Amygdala (tissue), 56 donors: ENCODE measurements around the gene COX6B1.
"Not testable (repeated sequence)": the region's sequence is repeated elsewhere in the genome, so short reads cannot be mapped to it uniquely, and the experiment has no call there.

Source experiments
- DNase-seq, 56 donors: peaks; one replicate each; lab custom pipeline; 2025; lab: John Stamatoyannopoulos, UW

Gene COX6B1, protein sequence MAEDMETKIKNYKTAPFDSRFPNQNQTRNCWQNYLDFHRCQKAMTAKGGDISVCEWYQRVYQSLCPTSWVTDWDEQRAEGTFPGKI

DNA sequence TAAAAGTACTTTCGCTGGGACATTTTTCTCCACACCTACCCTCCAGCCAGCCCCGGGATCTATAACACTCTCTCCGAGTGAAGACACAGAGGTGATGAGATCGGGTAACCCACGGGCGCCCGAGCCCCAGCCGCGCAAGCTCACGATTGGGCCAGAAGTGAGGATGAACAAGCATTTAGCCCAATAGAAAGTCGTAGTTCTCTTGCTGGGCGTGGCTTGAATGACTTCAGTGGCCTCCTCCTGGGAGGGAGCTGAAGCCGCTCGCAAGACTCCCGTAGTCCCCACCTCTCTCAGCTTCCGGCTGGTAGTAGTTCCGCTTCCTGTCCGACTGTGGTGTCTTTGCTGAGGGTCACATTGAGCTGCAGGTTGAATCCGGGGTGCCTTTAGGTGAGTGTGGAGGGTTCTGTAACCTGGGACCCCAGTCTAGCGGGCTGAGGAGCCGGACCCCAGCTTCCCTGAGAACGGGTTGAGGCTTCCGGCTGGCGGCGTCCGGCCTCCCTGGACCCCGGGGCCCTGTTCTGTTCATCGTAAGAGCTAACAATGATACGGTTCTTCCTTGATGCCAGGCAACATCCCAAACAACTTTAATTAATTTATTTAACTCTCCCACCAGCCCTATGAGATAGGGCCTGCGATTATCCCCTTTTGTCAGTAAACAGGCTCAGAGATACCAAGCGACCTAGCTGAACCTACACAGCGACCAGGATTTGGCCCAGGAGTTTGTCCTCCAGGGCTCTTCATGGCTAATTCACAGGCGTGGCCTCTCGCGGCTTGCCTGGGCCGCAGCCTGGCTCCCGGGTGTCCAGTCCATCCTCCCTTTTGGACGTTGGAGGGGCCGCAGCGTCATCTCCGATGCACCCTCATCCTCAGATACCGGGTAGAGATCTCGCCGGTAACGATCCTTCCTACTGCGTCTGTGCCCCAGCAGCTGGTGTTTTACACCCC lies at the start of gene COX6B1:
Gene COX6B1 (plus strand): TSS at position 307 of the 945 bp plus-strand sequence. CDS start 2,921 bp downstream, outside the sequence.
- DNase-seq, result peak; percentile 30 to 98 (median 94)

DNA sequence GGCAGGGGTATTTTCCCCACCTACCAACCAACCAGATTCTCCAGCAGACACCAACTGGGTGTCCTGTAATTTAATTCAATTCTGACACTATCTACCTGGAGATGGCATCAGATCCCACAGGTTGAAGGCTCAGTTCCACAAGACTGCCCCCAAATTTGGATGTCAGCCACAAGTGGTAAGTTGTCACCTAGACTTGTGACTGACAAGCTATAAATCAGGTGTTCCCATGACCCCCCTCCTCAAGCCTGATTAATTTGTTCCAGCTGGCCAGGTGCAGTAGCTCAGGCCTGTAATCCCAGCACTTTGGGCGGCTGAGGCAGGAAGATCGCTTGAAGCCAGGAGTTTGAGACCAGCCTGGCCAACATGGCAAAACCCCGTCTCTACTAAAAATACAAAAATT lies 46.2 kb upstream of the COX6B1 start:
- no peak for DNase-seq

DNA sequence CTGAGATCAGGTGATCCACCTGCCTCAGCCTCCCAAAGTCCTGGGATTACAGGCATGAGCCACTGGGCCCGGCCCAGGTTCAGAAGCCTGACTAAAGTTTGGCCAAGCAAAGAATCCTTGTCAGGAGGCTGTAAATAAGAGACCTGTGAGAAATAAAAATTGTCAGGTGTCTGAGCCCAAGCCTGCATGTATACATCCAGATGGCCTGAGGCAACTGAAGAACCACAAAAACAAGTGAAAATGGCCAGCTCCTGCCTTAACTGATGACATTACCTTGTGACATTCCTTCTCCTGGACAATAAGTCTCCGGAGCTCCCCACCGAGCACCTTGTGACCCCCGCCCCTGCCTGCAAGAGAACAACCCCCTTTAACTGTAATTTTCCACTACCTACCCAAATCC lies 43.7 kb upstream of the COX6B1 start:
- DNase-seq, result not testable (repeated sequence)

DNA sequence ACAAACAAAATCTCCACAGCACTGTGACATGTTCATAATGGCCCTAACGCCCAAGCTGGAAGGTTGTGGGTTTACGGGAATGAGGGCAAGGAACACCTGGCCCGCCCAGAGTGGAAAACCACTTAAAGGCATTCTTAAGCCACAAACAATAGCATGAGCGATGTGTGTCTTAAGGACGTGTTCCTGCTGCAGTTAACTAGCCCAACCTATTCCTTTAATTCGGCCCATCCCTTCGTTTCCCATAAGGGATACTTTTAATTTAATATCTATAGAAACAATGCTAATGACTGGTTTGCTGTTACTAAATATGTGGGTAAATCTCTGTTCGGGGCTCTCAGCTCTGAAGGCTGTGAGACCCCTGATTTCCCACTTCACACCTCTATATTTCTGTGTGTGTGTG lies 41.0 kb upstream of the COX6B1 start:
- not testable (repeated sequence) for DNase-seq

DNA sequence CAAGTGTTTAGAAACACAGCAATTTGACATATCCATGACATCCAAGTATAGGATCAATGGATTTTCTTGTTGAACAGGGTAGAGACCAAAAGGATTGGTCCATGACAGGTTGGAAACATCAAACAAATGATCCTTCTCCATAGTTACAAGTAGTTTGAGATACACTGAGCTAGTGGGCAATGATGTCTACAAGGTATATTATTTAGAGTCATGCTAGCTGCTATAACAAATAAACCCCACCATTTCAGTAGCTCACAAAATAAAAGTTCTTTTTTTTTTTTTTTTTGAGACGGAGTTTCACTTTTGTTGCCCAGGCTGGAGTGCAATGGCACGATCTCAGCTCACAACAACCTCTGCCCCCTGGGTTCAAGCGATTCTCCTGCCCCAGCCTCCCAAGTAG lies 40.5 kb upstream of the COX6B1 start:
- no peak for DNase-seq

DNA sequence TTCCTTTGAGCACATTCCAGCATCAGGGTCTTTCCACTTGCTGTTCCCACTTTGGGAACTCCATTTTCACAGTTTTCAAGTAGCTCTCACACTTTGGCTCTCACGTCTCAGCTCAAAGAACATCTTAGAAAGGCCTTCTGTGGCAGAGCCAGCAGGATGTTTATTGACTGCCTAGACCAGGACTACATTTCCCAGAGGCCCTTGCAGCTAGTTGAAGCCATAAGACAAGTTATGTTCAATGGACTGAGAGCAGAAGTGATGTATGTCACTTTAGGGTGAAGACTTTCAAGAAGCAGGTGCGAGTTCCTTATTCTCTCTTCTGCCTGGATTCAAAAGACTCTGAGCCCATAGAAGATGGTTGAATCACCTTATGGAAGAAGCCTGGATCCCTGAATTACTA lies 39.9 kb upstream of the COX6B1 start:
- DNase-seq, result no peak

DNA sequence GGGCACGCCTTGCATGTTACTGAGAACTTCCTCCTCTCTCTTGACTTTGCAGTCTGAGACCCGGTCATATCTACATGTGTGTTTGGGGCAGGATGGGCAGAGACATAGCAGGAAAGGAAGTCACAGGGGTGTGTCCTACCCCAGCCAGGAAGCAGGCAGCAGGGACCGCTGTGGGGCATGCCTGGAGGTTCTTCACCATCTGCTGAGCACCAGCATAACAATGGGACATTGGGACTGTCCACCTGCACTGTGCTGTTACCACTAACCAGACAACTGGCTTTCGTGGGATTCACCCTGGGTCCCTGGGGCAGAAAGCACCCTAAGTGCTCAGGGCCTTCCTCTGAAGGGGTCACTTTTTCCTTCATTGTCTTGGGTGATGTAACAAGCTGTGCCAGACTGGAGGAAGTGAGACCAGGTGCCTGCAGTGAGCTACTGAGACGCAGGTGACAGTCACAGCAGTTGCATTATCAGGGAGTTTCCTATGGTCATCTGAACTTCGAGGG lies 38.2 kb upstream of the COX6B1 start:
- DNase-seq, result no peak

DNA sequence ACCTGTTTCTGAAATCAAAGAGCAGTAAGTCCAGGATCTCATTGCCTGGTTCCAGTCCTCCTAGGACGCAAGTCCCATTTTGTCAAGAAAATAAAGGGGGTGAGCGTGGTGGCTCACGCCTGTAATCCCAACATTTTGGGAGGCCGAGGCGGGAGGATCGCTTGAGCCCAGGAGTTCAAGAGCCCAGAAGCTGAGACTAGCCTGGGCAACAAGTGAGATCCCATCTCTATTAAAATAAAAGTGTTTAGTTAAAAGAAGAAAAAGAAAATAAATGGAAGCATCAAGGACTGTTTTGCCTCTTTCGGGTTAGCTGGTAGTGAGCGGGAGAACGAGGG lies 35.9 kb upstream of the COX6B1 start:
- no peak for DNase-seq

DNA sequence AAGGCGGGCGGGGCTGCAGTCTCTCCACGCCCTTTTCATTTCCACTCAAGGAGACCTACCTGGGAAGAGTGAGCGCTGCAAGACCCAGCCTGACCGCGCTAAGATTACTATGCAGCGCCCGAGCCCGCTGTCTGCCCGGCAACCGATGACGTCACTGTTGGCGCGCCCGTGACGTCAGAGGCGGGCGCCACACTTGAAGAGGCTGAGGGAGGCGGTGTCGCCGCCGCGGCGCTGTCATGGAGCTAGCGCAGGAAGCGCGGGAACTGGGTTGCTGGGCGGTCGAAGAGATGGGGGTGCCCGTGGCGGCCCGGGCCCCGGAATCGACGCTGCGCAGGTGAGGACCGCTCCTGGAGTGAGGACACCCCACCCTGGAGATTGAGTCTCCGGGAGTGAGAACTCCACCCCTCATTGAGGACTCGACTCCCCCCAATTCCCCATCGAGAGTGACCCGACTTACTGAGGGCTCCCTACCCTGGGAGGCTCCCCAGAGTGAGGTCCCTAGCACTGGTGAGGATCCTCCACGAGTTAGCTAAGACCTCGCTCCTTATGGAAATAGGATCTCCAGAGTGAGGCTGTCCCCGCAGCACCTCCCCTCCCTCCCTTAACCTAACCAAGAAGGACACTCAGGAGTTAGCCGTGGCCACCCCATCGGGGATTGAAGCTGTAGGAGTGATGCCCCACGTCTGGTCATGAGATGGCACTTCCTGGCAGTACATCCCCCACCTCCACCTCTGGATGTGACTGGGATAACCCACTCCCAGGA lies 35.4 kb upstream of the COX6B1 start, which contains the start of gene HAUS5:
Gene HAUS5 (plus strand): TSS at position 177 of the 763 bp plus-strand sequence. CDS start 60 bp downstream, at position 237.
- peak in 55 of 56 donors; percentile 34 to 95 (median 80) for DNase-seq

DNA sequence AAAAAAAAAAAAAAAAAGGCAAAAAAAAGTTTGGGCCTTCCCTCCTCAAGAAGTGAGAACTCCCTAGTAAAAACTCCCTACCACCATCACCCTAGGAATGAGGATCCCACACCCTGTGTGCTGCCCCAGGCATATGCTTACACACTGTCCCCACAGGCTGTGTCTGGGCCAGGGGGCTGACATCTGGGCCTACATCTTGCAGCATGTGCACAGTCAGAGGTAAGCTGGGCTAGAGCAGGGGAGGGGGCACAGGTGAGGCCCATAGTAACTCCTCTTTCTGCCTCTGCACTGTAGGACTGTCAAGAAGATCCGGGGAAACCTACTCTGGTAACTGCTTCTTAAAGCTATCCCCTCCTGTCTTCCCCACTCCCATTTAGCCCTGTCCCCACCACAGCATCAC lies 34.5 kb upstream of the COX6B1 start:
- no peak for DNase-seq

DNA sequence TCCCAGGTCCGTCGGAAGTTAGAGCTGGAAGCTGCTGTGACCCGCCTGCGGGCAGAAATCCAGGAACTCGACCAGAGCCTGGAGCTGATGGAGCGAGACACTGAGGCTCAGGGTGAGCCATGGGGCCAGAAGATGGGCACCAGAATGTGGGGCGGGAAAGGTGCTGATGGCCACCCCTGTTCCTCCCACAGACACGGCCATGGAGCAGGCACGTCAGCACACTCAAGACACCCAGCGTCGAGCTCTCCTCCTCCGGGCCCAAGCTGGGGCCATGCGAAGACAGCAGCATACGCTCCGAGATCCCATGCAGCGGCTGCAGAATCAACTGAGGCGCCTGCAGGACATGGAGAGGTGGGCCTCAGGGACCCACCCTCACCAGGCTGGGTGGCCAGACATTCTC lies 33.1 kb upstream of the COX6B1 start:
- no peak for DNase-seq

DNA sequence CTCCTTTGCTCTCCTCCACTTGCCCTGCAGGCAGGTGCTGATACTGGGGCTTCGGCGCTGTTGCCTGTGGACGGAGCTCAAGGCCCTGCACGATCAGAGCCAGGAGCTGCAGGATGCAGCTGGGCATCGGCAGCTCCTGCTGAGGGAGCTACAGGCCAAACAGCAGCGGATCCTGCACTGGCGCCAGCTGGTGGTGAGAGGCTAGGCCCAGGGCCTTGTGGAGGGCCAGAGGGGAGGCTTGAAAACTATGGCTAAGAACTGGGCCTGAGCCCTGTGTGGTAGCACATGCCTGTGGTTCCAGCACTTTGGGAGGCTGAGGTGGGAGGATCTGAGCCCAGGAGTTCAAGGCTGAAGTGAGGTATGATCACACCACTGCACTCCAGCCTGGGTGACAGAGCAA lies 29.3 kb upstream of the COX6B1 start:
- DNase-seq, result no peak

DNA sequence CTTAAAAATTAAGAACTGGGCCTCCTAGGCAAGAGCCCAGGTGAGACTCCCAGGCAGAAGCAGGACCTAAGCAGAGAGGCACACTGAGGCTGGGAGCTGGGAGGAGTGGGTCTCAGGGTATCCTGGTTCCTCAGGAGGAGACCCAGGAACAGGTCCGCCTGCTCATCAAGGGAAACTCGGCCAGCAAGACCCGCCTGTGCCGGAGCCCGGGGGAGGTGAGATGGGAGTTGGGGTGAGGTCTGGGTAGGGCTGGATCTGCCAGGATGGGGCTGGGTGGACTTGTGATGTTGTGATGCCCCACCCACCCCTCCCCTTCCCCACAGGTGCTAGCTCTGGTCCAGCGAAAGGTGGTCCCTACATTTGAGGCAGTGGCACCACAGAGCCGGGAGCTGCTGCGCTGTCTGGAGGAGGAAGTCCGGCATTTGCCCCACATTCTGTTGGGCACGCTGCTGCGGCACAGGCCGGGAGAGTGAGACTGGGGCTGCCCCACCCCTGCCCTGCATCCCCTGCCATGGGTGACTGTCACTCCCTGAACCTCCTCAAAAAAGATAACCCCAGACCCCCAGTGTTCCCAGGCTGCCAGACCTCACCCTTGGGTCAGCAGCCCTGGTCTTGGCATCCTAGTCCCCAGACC lies 28.7 kb upstream of the COX6B1 start:
- no peak for DNase-seq

DNA sequence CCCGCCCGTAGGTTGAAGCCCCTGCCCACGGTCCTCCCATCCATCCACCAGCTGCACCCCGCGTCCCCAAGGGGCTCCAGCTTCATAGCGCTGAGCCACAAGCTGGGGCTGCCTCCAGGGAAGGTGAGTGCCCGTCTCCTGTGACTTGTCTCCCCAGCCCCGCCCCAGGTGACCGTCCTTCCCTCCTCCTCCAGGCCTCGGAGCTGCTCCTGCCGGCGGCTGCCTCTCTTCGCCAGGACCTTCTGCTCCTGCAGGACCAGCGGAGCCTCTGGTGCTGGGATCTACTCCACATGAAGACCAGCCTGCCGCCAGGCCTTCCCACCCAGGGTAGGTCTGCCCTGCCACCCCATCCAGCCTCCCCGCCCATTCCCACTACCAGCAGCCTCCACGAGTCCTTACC lies 28.1 kb upstream of the COX6B1 start:
- no peak for DNase-seq

DNA sequence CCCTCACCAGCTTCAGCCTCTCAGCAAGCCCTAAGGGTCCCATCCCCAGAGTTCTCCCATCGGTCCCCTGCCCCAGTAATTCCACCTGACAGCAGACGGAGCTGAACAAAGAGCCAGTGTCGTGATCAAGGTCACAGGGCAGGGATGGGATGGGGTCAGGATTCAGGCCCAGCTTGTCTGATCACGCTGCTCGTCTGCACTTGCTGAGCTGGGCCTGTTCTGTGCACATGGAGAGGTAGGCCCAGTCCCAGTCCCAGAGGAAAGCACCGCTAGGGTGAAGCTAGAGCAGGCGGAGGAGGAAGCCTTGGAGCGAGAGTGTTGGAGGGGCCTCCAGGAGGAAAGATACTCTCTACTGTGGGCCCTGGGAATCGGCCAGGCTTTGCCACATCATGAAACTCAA lies 26.4 kb upstream of the COX6B1 start:
- DNase-seq, result no peak

DNA sequence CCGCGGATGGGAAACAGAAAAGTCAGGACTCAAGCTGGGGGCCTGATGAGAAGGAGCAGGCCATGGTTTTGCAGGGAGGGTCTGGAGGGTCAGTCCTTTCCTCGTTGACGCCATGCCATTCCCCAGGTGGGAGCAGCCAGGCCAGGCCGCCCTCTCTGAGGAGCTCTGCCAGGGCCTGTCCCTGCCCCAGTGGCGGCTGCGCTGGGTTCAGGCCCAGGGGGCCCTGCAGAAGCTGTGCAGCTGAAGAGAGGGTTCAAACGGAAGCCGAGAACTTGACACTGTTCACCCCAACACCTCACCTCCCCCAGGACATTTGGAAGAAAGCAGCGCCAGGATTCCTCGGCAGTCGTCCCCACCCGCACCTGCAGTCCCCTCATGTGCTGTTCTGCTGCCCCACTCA lies 25.4 kb upstream of the COX6B1 start:
- no peak for DNase-seq

DNA sequence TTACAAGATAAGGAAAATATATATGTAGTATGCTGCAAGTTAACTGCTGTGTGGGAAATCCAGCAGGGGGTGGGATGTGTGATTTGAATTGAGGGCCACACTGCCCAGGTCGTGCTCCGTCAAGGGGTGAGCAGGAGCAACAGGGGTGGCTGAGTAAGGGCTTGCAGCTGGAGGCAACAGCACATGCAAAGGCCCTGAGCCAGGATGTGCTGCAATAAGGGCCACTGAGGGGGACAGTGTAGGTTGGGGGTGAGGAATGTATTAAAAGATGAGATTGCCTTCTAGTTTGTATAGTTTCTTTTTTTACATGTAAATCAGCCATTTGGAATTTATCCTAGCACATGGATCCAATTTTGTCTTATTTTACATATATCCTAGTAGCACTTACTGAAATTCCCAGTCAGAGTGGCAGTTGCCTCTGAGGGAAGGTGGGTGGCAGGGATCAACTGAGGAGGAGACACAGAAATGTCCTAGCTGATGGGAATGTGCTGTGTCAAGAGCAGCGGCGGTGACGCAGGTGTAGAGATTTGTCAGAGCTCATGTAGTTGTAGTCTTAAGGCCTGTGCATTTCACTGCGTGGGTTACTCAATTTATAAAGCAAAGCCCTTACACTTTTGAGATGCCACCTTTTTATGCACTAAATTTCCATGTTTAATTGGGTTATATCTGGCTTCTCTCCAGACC lies 24.7 kb upstream of the COX6B1 start:
- DNase-seq, result peak in 7 of 56 donors; percentile 2 to 22 (median 10)

DNA sequence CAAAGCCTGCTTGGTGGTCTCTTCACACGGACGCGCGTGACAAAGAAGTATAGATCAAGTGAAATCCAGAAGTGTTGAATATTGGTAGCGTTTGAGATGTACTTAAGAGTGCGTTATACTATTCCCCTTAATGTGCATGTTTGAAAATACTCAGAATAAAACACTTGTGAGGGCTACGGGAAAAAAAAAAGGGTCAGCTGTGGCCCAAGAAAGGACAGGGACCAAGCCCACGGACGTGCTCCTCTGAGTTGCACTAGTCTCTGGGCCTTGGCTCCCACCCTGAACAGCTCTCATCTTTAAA lies 19.9 kb upstream of the COX6B1 start:
- no peak for DNase-seq

DNA sequence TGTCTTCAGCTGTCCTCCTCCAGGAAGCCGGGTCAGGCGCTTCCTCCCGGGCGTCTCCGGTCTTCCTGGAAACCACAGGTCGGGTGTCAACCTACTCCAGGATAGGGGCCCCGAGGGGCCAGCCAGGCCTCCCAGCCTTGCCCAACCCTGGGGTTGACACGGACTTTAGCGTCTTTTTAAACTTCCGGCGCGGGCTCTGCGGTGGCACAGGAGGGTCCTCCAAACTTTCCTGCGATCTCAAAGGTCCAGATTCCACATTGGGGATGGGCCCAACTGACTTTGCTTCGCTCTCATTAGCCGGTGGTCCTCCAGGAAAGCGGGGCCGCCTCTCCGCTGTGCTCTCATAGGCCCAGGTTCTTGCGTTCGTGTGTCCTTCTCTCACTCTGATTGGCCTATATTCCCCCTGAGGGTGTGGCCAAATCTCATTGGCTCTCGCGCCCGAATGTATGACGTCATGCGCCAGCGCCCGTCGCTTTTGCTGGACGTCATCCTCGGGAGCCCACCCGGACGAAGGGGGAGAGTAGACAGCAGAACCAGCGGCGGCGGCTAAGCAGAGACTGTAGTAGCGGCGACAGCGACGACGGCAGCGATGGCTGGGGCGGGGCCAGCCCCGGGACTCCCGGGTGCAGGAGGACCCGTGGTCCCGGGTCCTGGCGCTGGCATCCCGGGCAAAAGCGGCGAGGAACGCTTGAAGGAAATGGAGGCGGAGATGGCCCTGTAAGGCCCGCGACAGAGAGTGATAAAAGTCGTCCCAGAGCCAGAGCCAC lies 19.4 kb upstream of the COX6B1 start, which contains the start of gene RBM42:
Gene RBM42 (plus strand): TSS at position 472 of the 767 bp plus-strand sequence. CDS start 118 bp downstream, at position 590.
- peak; percentile 83 to 97 (median 93) for DNase-seq

DNA sequence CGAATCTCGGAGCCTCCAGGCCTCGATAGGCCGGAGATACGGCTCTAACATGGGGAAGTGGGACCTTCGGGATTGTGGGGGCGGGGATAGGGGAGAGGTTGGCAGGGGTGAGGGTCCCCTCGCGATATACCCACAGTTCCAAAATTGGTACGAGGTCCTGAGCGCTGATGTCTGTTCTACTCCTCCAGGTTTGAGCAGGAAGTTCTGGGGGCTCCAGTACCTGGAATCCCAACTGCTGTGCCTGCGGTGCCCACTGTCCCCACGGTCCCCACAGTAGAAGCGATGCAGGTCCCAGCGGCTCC lies 18.8 kb upstream of the COX6B1 start:
- peak in 1 of 56 donors; percentile 22 for DNase-seq
